PC-9 (cell line): ENCODE measurements around the gene RAB10.

ENCODE experiments used
- EZH2 ChIP-seq: fragments of 200-600 bp; sonication (generic); IDR thresholded peaks from 2 replicates; pipeline ENCODE4 v1.8.0; 2017; ENCODE audit warnings: antibody characterized with exemption, low read depth
- TF ChIP-seq, protein P1 (sequence below): fragments of 200-600 bp; sonication (generic); conservative IDR thresholded peaks from 2 replicates; pipeline ENCODE4 v1.6.1; 2017; ENCODE audit warnings: mixed run types, antibody characterized with exemption, mild to moderate bottlenecking, moderate library complexity

DNA sequence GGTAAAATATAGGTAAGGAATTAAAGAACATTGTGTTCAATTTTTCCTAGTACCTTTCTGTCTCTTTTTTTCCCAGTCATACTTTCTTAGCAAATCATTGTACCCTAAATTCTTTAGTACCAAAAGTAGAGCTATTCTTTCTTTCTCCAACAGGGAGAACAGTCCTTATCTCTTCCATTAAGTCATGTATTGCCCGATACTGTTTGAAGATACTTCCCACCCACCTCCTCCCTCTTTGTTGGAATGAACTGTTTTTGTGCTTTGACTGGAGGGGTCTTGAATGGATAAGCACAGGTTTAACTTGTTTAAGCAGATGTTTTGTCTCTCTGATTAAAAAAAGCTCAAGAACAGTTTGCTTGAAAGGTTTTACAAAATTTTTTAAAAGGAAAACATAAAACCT, 41.3 kb downstream of the RAB10 start:
- TF ChIP-seq, protein P1, sequence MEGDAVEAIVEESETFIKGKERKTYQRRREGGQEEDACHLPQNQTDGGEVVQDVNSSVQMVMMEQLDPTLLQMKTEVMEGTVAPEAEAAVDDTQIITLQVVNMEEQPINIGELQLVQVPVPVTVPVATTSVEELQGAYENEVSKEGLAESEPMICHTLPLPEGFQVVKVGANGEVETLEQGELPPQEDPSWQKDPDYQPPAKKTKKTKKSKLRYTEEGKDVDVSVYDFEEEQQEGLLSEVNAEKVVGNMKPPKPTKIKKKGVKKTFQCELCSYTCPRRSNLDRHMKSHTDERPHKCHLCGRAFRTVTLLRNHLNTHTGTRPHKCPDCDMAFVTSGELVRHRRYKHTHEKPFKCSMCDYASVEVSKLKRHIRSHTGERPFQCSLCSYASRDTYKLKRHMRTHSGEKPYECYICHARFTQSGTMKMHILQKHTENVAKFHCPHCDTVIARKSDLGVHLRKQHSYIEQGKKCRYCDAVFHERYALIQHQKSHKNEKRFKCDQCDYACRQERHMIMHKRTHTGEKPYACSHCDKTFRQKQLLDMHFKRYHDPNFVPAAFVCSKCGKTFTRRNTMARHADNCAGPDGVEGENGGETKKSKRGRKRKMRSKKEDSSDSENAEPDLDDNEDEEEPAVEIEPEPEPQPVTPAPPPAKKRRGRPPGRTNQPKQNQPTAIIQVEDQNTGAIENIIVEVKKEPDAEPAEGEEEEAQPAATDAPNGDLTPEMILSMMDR, result no peak
- no peak for TF ChIP-seq EZH2
